Esophagus squamous epithelium (tissue), 4 donors: ENCODE results near the gene ING3.

Experiments
- CTCF ChIP-seq, 6 experiments: fragments of 450-650 bp in 4 of 6; fragments of 200-600 bp in 2 of 6; sonication (generic) in 2 of 6; IDR thresholded peaks; one replicate each; pipeline ENCODE4 v1.5.1; 2016 to 2019; ENCODE audit warnings: antibody characterized with exemption in 6 of 6, mild to moderate bottlenecking in 4 of 6, moderate library complexity in 4 of 6
- POLR2A ChIP-seq, 4 donors: fragments of 450-650 bp; IDR thresholded peaks; one replicate each; pipeline ENCODE4 v1.6.1; 2017; ENCODE audit warnings: antibody characterized with exemption in 4 of 4, mild to moderate bottlenecking in 4 of 4, moderate library complexity in 3 of 4

- TF ChIP-seq CTCF (IDR thresholded peaks at IDR 0.05) (no peak), POLR2A (IDR thresholded peaks at IDR 0.05) (no peak)
Observed at GRCh38 chr7:120915314-120916105, 35.1 kb upstream of the ING3 start.
